NCI-H2227 (cell line): Measurements from ENCODE around the gene SLC26A11.

Experiments
- DNase-seq: peaks from one replicate; lab custom pipeline; 2025; ENCODE audit not compliant: unreplicated experiment; lab: John Stamatoyannopoulos, UW

Gene SLC26A11

DNA sequence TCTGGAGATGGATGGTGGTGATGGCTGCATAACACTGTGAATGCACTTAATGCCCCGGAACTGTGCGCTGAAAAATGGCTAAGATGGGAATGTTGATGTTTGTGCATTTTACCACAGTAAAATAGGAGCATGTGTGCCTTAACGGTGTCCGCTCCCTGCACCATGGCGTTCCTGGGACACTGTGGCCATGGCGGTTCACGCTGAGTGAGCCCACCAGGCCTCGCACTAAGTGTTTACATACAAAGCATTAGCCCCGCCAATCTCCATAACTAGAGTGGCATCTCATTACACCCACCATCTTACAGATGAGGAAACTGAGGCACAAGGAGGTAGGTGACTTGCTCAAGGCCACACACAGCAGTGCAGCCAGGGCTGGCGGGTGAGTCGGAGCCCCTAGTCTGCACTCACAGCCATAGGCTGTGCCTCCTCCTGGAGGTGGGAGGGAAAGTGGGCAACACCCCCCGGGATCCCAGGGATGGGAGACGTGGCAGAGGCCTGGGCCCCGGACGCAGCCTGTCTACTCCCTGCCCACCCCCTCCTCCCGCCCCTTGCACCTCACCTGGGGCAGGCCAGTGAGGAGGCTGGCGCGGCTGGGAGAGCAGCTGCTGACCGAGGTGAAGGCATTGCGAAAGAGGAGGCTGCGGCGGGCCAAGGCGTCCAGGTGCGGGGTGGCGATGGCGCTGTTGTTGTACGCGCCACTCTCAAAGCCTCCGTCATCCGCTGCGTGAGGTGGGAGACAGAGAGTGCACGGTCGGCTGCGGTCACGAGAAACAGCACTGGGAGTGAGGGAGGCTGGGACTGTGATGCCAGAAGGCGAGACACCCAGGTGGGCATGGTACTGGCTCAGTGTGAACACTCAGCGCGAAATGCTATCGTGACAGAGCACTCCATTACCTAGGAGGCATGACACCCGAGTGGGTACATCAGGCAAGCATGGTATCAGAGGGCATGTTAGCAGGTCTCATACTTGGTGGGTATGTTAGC, 3.5 kb upstream of the SLC26A11 start:
- DNase-seq, result no peak

DNA sequence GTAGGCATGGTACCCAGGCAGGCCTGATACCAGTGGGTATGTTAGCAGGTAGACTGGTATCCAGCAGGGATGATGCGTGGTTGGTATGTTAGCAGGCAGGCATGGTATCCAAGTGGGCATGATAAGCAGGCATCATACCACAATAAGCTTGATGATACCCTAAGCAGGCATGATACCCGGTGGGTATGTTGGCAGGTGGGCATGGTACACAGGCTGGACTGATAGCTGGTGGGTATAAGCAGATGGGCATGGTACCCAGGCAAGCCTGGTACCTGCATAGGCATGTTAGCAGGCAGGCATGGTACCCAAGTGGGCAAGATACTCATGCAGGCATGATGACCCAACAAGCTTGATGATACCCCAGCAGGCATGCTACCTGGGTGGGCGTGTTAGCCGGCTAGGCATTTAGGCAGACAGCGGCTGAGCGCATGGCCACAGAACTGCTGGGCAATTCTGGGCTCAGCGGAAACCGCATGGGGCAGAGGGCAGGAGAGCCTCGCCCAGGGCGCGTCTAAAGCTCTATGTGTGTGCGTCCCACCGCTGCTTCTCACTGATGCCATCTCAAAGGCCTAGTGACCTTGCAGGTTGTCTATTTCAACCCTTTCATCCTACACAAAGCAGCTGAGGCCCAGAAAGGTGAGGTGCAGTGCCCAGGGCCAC, 2.4 kb upstream of the SLC26A11 start:
- DNase-seq, result no peak

DNA sequence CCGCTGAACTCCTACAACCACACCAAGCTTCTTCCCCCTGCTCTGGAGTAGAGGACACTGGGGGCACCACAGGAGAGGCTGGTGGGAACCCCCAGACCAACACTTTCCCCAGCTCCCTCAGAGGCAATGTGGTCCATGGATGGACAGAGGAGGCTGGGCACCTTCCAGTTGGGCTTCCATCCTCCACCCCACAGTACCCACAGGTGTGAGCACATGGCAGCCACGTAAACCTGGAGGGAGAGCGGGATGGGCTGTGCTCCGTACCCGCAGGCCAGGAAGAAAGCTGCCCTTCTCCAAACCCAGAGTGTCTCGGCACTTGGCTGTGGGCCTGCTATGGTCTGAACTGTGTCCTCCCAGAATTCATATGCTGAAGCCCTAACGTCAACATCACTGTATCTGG, 1.8 kb upstream of the SLC26A11 start:
- no peak for DNase-seq

DNA sequence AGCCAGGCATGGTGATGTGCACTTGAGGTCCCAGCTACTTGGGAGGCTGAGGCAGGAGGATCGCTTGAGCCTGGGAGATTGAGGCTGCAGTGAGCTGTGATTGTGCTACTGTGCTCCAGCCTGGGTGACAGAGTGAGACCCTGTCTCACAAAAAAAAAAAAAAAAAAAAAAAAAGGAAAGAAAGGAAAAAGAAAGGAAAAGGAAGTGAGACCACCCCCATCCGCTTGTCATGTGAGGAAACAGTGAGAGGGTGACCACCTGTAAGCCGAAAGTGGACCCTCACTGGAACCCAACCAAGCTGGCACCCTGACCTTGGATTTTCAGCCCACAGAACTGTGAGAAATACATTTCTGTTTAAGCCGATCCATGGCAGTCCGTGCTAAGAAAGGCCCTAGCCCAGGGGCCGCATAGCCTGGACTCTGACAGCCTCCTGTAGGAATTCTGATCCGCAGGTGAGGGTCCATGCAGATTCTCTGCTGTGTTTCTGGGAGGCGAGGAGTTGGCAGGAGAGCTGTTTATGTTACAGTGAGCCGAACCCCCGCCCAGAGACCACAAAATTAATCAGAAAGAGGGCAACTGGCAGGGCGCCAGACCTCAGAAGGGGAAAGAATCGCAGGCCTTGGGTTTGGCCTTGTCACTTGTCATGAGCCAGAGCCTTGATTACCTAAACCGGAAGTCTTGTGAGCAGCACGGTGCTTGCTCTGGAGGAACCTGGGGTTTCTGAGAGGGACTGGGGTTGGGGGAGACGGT, 1.0 kb upstream of the SLC26A11 start:
- DNase-seq, result peak; percentile 44

DNA sequence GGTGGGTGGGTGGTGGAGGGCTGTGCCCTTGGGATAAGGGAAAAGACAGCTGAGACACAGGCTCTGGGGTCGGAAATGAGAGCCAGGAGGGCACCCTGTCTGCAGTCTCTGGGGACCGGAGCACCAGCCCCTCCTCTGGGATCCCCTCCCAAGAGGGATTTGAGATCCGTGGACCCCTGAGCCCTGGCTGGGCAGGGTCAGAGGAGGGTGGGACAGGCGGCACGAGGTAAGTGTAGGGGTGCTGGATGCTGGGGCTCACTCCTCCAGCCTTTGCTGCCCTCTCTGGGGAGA, 519 bp upstream of the SLC26A11 start:
- DNase-seq, result no peak

DNA sequence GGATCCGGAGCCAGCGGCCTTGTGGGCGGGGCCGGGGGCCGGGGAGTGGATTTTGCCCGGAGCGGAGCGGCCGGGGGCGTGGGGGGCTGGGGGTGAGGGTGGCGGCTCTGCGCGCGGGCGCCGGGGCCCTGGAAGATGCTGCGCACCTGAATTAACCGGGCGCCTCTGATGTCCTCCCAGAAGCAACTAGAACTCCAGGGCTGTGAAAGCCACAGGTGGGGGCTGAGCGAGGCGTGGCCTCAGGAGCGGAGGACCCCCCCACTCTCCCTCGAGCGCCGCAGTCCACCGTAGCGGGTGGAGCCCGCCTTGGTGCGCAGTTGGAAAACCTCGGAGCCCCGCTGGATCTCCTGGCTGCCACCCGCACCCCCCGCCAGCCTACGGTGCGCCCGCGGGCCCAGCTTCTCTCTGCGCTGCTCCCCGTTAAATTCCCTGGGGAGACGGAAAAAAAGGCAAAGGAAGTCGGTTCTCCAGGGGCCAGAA, 549 bp downstream of the SLC26A11 start:
- DNase-seq, result peak; percentile 59

DNA sequence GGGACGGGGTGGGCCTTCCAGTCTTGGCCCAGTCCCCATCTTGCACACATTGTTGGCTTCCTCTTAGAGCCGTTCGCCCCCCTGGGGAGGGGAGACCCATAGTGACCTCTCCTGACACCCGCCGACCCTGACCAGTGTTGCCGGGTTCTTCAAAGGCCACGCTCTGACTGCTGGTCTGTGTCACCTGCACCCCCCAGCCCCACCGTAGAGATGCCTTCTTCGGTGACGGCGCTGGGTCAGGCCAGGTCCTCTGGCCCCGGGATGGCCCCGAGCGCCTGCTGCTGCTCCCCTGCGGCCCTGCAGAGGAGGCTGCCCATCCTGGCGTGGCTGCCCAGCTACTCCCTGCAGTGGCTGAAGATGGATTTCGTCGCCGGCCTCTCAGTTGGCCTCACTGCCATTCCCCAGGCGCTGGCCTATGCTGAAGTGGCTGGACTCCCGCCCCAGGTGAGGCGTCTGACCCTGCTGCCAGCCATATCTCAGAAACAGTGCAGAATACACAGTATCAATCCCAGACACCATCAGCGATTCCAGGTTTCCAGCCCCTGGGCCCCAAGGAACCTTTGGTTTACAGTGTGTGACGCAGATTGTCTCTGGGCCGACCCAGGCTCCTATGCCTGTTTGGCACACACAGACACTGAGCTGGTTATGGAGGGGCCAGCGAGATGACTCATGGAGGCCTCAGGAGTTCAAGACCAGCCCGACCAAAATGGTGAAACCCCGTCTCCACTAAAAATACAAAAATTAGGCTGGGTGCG, 1.3 kb downstream of the SLC26A11 start:
- DNase-seq, result no peak

DNA sequence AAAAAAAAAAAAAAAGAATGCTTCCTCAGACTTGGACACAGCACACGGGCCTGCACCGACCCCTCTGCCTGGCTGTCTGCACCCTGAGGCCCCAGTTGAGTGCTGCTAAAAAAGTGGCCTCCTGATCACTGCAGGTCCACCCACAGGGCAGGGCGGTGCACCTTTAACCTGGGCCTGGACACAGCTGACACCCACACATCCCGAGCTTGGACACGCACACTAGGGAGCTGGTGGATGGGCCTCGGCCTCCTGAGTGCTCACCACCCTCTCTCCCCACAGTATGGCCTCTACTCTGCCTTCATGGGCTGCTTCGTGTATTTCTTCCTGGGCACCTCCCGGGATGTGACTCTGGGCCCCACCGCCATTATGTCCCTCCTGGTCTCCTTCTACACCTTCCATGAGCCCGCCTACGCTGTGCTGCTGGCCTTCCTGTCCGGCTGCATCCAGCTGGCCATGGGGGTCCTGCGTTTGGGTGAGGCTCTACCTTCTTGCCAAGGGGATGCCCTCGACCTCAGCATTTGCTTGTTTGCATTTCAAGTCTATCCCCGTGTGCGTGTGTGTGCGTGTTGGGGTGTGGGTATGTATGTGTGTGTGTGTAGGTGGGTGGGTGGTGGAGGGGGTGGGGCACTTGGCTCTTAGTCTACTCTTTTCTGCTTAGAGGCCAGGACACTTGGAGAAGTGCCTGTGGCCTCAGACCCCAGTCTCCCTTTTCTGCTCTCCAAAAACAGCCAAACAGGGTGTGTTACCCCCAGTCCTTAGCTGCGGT, 2.3 kb downstream of the SLC26A11 start:
- DNase-seq, result no peak

DNA sequence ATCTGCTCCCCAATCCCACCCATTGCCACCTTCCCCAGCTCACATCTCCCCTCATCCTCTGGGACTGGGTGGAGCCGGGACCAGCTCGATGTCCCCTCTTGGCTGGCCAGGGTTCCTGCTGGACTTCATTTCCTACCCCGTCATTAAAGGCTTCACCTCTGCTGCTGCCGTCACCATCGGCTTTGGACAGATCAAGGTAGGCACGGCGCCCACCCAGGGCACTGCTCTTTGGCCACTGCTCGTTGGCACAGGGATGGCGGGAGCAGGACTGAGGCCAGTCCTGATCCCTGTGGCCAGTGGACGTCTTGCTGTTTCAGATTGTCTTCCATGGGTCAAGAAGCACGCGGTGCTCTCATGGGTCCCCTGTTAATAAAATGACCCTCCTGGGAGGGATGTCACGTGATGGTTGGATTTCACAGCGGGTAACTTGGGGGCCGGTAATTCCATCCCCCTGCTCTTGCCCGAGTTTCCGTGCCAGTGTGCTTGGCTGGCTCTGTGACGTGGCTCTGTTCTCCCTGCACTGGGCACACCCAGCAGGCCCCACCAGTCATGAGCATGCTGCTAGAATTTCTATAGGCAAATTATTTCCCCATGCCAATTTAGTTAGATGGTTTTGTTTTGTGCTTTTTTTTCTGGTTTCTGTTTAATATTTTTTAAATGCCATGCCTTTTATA, 3.1 kb downstream of the SLC26A11 start:
- DNase-seq, result no peak

DNA sequence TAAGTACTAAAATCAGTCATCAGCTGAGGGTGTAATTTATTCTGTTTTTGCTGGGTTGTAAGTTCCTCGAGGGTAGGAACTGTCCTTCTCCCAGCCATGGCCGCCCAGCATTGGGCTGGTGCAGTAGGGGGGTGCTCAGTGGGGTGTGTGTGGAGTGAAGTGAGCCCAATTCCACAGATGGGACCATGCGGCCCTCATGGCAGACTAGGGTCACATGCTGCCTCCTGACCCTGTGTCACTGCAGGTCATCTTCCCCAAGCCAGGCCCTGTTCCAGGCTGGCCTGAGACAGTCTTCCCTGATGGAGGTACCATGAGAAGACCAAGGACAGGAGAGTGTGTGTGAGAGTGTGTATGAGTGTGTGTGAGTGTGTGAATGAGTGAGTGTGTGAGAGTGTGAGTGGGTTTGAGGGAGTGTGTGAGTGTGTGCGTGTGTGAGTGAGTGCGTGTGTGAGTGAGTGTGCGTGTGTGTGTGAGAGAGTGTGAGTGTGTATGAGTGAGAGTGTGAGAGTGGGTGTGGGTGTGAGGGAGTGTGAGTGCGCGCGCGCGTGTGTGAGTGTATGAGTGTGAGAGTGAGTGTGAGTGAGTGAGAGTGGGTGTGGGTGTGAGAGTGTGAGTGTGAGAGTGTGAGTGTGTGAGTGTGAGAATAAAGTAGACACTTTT, 3.7 kb downstream of the SLC26A11 start:
- no peak for DNase-seq

DNA sequence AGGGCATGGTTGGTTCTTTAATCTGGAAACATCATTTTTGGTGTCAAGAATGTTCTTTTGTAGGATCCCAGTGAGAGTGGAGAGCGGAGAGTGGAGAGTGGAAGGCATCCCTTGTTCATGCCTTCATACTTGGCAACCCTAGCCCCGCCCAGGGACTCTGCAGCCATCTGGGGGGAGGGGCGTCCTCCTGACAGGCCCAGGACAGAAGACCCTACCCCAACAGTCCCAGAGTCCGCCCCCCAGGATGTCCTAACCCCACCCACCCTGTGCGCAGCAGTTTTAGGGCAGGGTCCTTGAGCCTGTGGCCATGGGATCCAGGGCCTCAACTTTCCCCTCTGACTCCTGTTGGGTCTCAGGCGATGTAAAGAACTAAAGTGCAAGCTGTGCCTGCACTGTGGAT, 4.5 kb downstream of the SLC26A11 start:
- DNase-seq, result no peak

DNA sequence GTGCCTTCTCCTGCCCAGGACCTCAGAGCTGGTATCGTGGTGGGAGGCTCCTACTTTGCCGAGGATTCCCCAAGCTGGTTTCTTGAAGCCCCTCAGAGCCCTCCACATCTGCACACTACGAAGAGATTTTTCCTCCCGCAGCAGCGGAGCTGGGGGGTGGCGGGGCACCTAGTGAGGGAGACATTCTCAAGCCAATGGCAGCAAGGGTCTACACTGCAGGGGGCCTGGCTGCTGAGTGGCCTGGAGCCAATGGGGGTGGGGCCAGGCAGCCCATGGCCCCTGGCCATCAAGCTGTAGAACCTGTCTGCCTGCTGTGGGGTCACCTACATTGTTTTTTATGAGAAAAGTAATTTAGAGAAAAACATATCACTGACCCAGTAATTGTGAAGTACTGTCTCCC, 5.0 kb downstream of the SLC26A11 start:
- no peak for DNase-seq

DNA sequence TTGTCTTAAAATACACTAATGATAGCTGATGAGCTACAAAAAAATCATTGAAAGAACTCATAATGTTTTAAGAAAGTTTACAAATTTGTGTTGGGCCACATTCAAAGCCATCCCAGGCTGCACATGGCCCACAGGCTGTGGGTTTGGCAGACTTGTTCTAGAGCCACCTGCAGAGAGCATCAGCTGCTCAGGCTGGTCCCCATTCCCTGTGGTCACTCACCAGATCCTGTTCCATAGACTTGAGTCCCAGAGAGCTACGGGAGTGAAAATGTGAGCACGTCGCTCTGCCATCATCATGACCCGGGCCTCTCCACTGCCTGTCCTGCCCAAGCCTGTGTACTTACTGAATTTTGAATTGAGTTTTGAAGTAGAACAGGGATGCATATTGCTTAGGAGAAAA, 6.9 kb downstream of the SLC26A11 start:
- DNase-seq, result no peak

DNA sequence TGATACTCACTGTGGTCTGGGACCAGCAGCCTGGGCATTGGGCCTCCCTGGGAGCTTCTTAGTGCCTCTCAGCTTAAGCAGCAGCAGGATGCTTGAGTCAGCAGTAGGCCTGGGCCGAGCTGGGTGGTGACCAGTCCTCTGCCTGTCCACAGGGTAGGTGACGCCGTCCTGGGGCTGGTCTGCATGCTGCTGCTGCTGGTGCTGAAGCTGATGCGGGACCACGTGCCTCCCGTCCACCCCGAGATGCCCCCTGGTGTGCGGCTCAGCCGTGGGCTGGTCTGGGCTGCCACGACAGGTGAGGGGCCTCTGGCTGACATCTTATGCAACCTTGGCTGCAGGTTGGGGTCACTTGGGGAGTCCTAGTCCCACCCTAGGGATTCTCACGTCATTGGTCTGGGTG, 7.4 kb downstream of the SLC26A11 start:
- DNase-seq, result no peak

DNA sequence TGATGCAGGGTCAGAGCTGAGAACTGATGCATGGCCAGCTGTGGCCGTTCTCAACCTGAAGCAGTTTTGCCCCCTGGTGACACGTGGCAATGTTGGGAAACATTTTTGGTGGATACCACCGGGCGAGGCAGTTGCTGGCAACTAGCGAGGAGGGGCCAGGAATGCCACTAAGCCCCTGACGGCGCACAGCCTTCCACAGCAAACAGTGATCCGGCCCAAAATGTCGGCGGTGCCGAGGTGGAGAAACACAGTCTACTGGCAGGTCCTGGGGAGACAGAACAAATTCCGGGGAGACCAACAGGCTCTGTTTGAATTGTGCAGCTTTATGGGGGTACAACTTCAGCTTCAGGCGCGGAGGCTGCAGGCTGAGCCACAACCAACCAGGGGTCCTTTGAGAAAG, 8.2 kb downstream of the SLC26A11 start:
- no peak for DNase-seq

DNA sequence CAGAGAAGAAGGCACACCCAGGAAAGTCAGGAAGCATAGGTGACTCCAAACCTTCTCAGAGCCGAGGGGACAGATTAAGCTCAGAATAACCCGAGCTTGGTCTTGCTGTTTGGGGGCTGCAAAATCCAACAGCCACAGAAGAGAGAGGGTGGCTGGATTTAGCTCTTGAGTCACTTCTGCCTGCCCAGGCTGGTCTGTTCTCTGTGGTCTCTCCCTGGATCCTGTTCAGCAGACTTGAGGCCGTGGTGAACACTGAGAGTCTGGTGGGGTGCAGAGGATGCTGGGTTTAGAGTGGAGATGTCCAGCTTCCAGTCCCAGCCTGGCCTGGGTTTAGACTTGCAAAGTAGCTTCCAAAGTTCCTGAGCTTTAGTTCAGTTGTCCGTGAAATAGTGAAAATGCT, 8.8 kb downstream of the SLC26A11 start:
- DNase-seq, result no peak

DNA sequence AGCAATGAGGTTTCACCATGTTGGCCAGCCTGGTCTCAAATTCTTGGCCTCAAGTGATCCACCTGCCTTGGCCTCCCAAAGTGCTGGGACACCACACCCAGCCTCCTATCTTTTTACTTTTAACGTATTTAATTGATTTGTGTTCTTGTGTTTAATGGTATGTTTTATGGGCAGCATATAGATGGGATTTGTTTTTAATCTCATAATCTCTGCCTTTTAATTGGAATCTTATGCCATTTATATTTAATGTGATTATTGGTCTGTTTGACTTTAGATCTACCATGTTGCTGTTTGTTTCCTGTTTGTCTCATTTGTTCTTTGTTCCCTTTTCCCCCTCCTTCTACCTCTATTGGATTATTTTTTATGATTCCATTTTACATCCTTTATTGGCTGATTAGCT, 12.2 kb downstream of the SLC26A11 start:
- no peak for DNase-seq

DNA sequence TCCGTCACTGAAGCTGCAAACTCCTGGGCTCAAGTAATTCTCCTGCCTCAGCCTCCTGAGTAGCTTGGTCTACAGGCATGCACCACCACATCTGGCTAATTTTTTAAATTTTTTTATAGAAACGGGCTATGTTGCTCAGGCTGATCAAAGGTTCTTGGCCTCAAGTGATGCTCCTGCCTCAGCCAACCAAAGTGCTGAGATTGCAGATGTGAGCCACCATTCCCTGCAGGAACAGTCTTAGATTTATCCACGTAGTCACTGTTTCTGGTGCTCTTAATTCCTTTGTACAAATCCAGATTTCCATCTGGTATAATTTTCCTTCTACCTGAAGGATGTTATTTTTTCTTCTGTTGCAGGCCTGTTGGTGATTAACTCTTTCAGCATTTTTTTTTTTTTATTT, 13.0 kb downstream of the SLC26A11 start:
- no peak for DNase-seq

DNA sequence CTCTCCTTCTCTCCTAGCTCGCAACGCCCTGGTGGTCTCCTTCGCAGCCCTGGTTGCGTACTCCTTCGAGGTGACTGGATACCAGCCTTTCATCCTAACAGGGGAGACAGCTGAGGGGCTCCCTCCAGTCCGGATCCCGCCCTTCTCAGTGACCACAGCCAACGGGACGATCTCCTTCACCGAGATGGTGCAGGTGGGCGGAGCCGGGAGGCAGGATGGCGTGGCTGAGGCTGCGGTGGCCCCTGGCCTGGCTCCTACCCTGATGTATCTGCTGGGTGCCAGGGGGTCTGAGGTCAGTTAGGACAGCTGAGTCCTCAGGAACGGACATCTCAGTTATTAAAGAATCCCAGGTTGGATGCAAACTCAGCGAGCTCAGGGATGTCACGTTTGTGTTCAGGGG, 16.7 kb downstream of the SLC26A11 start:
- no peak for DNase-seq
